ENCODE results near the gene BTAF1. TPM values are rescaled to one million over a fixed set of nuclear protein-coding genes. Genes with fewer than 3 reads are reported as not detected.

The BTAF1 gene
- total RNA-seq, 1 donor from 2014 or later: 45.3 TPM

- intact Hi-C loops (cut with micrococcal nuclease): loop anchor here (1.0 to 10.0 kb wide), 5 partner anchors 15 to 683 kb away; partner anchors contain the start of genes BTAF1, HECTD2, PCGF5 and TNKS2
Observed at GRCh38 chr10:91907914-91908336, 15.6 kb upstream of the BTAF1 start.

GRCh38 chr10:91908337-91909116 lies 15.0 kb upstream of the BTAF1 start:
- intact Hi-C loops (cut with micrococcal nuclease): loop anchor here (1.0 to 10.0 kb wide), 5 partner anchors 15 to 684 kb away; partner anchors contain the start of genes BTAF1, HECTD2, PCGF5 and TNKS2

- intact Hi-C loops (cut with micrococcal nuclease): loop anchor here (2.0 to 10.0 kb wide), 4 partner anchors 52 to 684 kb away; partner anchors contain the start of genes HECTD2, PCGF5 and TNKS2
Observed at GRCh38 chr10:91909117-91909677, 14.4 kb upstream of the BTAF1 start, which contains the start of gene FGFBP3. TSS of gene FGFBP3 (minus strand) at chr10:91909486. CDS start at chr10:91908969, 517 bp downstream.

- intact Hi-C loops (cut with micrococcal nuclease): loop anchor here (10.0 kb wide), 1 partner anchor 356 kb away; no protein-coding TSS in a partner anchor
Observed at GRCh38 chr10:91910467-91910866, 13.1 kb upstream of the BTAF1 start.

GRCh38 chr10:91919651-91920050 lies 3.9 kb upstream of the BTAF1 start:
- intact Hi-C loops (cut with micrococcal nuclease): loop anchor here (5.0 to 10.0 kb wide), 5 partner anchors 365 to 1045 kb away; partner anchors contain the start of genes HECTD2, KIF11 and RPP30

- intact Hi-C loops (cut with micrococcal nuclease): loop anchor here (5.0 to 10.0 kb wide), 4 partner anchors 512 to 1050 kb away; partner anchors contain the start of genes HECTD2, KIF11 and RPP30
Observed at GRCh38 chr10:91924212-91925021, 847 bp downstream of the BTAF1 start.

GRCh38 chr10:91925022-91925320 lies 1.4 kb downstream of the BTAF1 start:
- intact Hi-C loops (cut with micrococcal nuclease): loop anchor here (10.0 kb wide), 1 partner anchor 1050 kb away; the partner anchor contains the start of gene RPP30

- intact Hi-C loops (cut with micrococcal nuclease): no loop called here
Observed at GRCh38 chr10:91930939-91931338, 7.4 kb downstream of the BTAF1 start.

GRCh38 chr10:91931526-91932190 lies 8.1 kb downstream of the BTAF1 start:
- intact Hi-C loops (cut with micrococcal nuclease): no loop called here

GRCh38 chr10:91932737-91933136 lies 9.2 kb downstream of the BTAF1 start:
- intact Hi-C loops (cut with micrococcal nuclease): no loop called here

GRCh38 chr10:91935886-91936285 lies 12.3 kb downstream of the BTAF1 start:
- intact Hi-C loops (cut with micrococcal nuclease): no loop called here

- intact Hi-C loops (cut with micrococcal nuclease): no loop called here
Observed at GRCh38 chr10:91939653-91940052, 16.1 kb downstream of the BTAF1 start.

GRCh38 chr10:91941426-91941825 lies 17.9 kb downstream of the BTAF1 start:
- intact Hi-C loops (cut with micrococcal nuclease): no loop called here

- intact Hi-C loops (cut with micrococcal nuclease): no loop called here
Observed at GRCh38 chr10:91944880-91945630, 21.5 kb downstream of the BTAF1 start.

GRCh38 chr10:91953600-91954160 lies 30.1 kb downstream of the BTAF1 start:
- intact Hi-C loops (cut with micrococcal nuclease): no loop called here

GRCh38 chr10:91955114-91955513 lies 31.5 kb downstream of the BTAF1 start:
- intact Hi-C loops (cut with micrococcal nuclease): no loop called here

GRCh38 chr10:91957091-91957490 lies 33.5 kb downstream of the BTAF1 start:
- intact Hi-C loops (cut with micrococcal nuclease): no loop called here

GRCh38 chr10:91969297-91969696 lies 45.7 kb downstream of the BTAF1 start:
- intact Hi-C loops (cut with micrococcal nuclease): no loop called here

- intact Hi-C loops (cut with micrococcal nuclease): no loop called here
Observed at GRCh38 chr10:91974960-91975359, 51.4 kb downstream of the BTAF1 start.

GRCh38 chr10:91975438-91975837 lies 51.9 kb downstream of the BTAF1 start:
- intact Hi-C loops (cut with micrococcal nuclease): no loop called here

Measured in T-helper 2 cell treated with Interferon-gamma antibody and Interleukin-4, amounts not matched to agents 100 ng/mL and 5 ng/mL, for 36 hours (primary cell).